ENCODE data around the gene LRP1B. TPM values are rescaled to one million over a fixed set of nuclear protein-coding genes. Genes with fewer than 3 reads are reported as not detected.

The LRP1B gene
- total and polyA plus RNA-seq, 2 donors (not counting 1 experiment from before 2014, with no cell fraction given) = under 0.01 to 0.01 TPM

DNA sequence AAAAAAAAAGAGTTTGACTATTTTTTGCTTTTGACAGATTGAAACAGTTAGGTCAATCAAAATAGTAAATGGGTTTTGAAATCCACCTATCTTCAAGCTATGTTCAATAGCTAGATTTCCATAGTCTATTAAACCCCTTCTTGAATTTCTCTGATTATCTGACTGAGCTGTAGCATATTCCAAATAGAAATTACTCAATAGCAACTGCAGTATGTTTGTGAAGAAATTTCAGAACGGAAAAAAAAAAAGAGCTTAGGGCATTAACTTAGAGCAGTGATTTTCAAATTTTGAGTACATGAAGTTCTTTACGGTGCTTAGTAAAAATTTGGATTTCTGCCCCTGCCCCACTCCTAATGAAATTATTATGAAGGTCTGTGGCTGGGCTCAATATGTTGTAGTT is 432.3 kb downstream of the LRP1B start:
- H3K27me3 ChIP-seq (ENCODE audit: control insufficient read depth, insufficient read depth, low read length) = no peaks in the 10 kb centered on the region
- H3K27ac ChIP-seq (ENCODE audit: insufficient read depth, low read length) = no peak overlapping the region
- no peak overlapping the region for H2AFZ ChIP-seq (ENCODE audit: low read length)
- H3K79me2 ChIP-seq (ENCODE audit: control insufficient read depth, insufficient read depth, low read length) = no peaks in the 10 kb centered on the region
- H3K4me1 ChIP-seq (ENCODE audit: control insufficient read depth, extremely low read depth, insufficient read depth, low read length) = no peaks in the 10 kb centered on the region
- no peak for DNase-seq (ENCODE audit: low read depth in 2 of 2)
- no peak overlapping the region for H3K4me2 ChIP-seq (ENCODE audit: extremely low read depth, insufficient read depth, low read length)
- no peaks in the 10 kb centered on the region for H4K20me1 ChIP-seq (ENCODE audit: control insufficient read depth, extremely low read depth, insufficient read depth, low read length)
- TF ChIP-seq, protein P1, sequence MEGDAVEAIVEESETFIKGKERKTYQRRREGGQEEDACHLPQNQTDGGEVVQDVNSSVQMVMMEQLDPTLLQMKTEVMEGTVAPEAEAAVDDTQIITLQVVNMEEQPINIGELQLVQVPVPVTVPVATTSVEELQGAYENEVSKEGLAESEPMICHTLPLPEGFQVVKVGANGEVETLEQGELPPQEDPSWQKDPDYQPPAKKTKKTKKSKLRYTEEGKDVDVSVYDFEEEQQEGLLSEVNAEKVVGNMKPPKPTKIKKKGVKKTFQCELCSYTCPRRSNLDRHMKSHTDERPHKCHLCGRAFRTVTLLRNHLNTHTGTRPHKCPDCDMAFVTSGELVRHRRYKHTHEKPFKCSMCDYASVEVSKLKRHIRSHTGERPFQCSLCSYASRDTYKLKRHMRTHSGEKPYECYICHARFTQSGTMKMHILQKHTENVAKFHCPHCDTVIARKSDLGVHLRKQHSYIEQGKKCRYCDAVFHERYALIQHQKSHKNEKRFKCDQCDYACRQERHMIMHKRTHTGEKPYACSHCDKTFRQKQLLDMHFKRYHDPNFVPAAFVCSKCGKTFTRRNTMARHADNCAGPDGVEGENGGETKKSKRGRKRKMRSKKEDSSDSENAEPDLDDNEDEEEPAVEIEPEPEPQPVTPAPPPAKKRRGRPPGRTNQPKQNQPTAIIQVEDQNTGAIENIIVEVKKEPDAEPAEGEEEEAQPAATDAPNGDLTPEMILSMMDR (conservative IDR thresholded peaks at IDR 0.05 in 1 of 2, IDR thresholded peaks at IDR 0.05 in 1 of 2; ENCODE audit: low read depth in 1 of 2, low read length in 2 of 2) = no peak
- no peak for TF ChIP-seq EZH2 (IDR thresholded peaks at IDR 0.05; ENCODE audit: low read length, missing control alignments)
- no peaks in the 10 kb centered on the region for H3K36me3 ChIP-seq (ENCODE audit: control insufficient read depth, insufficient read depth, low read length)
- no peak overlapping the region for H3K4me3 ChIP-seq (replicated peaks in 1 of 4; ENCODE audit: control extremely low read depth in 1 of 4, insufficient read depth in 1 of 4, low read depth in 3 of 4, low read length in 4 of 4)
- no peak overlapping the region for H3K9ac ChIP-seq (ENCODE audit: insufficient read depth, low read length)
- H3K9me3 ChIP-seq (ENCODE audit: control insufficient read depth, insufficient read depth, low read depth, low read length) = no peaks in the 10 kb centered on the region

DNA sequence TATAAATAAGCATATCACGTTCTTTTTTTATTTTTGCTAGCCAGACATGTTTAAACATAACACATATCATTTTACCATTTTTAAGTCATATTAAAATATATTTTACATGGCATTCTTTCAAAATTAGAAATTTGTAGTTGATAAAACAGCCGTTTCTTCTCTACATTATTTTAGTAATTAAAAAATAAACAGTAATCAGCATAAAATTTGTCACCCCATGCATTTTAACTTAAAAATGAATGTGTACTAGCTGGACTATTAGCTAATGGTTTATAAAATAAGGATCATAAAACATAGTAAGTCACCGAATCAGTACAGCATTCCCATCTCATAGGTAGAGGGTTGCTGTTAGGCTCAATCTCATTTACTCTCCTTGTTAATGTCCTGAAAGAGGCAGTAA is 433.8 kb downstream of the LRP1B start:
- Histone ChIP-seq H3K9me3 (ENCODE audit: control insufficient read depth, insufficient read depth, low read depth, low read length) (no peaks in the 10 kb centered on the region), H3K27me3 (ENCODE audit: control insufficient read depth, insufficient read depth, low read length) (no peaks in the 10 kb centered on the region), H3K79me2 (ENCODE audit: control insufficient read depth, insufficient read depth, low read length) (no peaks in the 10 kb centered on the region), H2AFZ (ENCODE audit: low read length) (no peak overlapping the region), H3K4me1 (ENCODE audit: control insufficient read depth, extremely low read depth, insufficient read depth, low read length) (no peaks in the 10 kb centered on the region), H3K4me2 (ENCODE audit: extremely low read depth, insufficient read depth, low read length) (no peak overlapping the region), H3K36me3 (ENCODE audit: control insufficient read depth, insufficient read depth, low read length) (no peaks in the 10 kb centered on the region), H3K27ac (ENCODE audit: insufficient read depth, low read length) (no peak overlapping the region), H3K4me3 (replicated peaks in 1 of 4; ENCODE audit: control extremely low read depth in 1 of 4, insufficient read depth in 1 of 4, low read depth in 3 of 4, low read length in 4 of 4) (no peak overlapping the region), H3K9ac (ENCODE audit: insufficient read depth, low read length) (no peak overlapping the region), H4K20me1 (ENCODE audit: control insufficient read depth, extremely low read depth, insufficient read depth, low read length) (no peaks in the 10 kb centered on the region)
- TF ChIP-seq, protein P1 (conservative IDR thresholded peaks at IDR 0.05 in 1 of 2, IDR thresholded peaks at IDR 0.05 in 1 of 2; ENCODE audit: low read depth in 1 of 2, low read length in 2 of 2) = no peak
- TF ChIP-seq EZH2 (IDR thresholded peaks at IDR 0.05; ENCODE audit: low read length, missing control alignments) = no peak
- no peak for DNase-seq (ENCODE audit: low read depth in 2 of 2)

DNA sequence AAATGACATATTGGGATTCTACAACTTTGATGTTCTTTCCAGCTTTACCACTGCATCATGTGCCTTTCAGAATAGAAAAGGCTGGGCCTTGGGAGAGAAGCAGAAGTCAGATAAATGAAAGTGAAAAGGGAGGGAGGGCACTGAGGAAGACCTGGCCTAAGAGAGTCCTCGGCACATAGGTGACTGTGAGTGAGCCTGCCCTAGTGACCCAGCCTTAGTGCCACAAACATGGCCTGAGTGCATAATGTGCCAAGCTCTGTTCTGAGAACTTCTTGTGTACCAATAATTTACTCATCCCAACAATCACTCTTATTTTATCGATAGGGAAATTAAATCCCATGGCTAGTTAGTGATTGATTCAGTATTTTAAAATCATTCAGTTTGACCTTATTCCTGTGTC is 436.6 kb downstream of the LRP1B start:
- Histone ChIP-seq H3K9ac (ENCODE audit: insufficient read depth, low read length) (no peak overlapping the region), H3K36me3 (ENCODE audit: control insufficient read depth, insufficient read depth, low read length) (no peaks in the 10 kb centered on the region), H4K20me1 (ENCODE audit: control insufficient read depth, extremely low read depth, insufficient read depth, low read length) (no peaks in the 10 kb centered on the region), H3K4me1 (ENCODE audit: control insufficient read depth, extremely low read depth, insufficient read depth, low read length) (no peaks in the 10 kb centered on the region), H2AFZ (ENCODE audit: low read length) (no peak overlapping the region), H3K27me3 (ENCODE audit: control insufficient read depth, insufficient read depth, low read length) (no peaks in the 10 kb centered on the region), H3K9me3 (ENCODE audit: control insufficient read depth, insufficient read depth, low read depth, low read length) (no peaks in the 10 kb centered on the region), H3K79me2 (ENCODE audit: control insufficient read depth, insufficient read depth, low read length) (no peaks in the 10 kb centered on the region), H3K4me2 (ENCODE audit: extremely low read depth, insufficient read depth, low read length) (no peak overlapping the region), H3K27ac (ENCODE audit: insufficient read depth, low read length) (no peak overlapping the region), H3K4me3 (replicated peaks in 1 of 4; ENCODE audit: control extremely low read depth in 1 of 4, insufficient read depth in 1 of 4, low read depth in 3 of 4, low read length in 4 of 4) (no peak overlapping the region)
- TF ChIP-seq, protein P1 (conservative IDR thresholded peaks at IDR 0.05 in 1 of 2, IDR thresholded peaks at IDR 0.05 in 1 of 2; ENCODE audit: low read depth in 1 of 2, low read length in 2 of 2) = no peak
- TF ChIP-seq EZH2 (IDR thresholded peaks at IDR 0.05; ENCODE audit: low read length, missing control alignments) = no peak
- no peak for DNase-seq (ENCODE audit: low read depth in 2 of 2)

All from fibroblast of lung (primary cell).